Brain microvascular endothelial cell (primary cell): Measurements from ENCODE around the gene MRPS6.

Source experiments
- DNase-seq: peaks from one replicate; pipeline ENCODE4 v3.0.0-alpha.2; 2020
- H3K27ac ChIP-seq: fragments of 250-450 bp; sonication (Bioruptor Pico); 2 replicates; pipeline ENCODE4 v1.5.1; 2020; ENCODE audit warnings: mild to moderate bottlenecking, moderate library complexity
- H3K27me3 ChIP-seq: fragments of 250-450 bp; sonication (Bioruptor Pico); replicated peaks from 2 replicates; pipeline ENCODE4 v1.5.1; 2020; ENCODE audit warnings: mild to moderate bottlenecking
- H3K36me3 ChIP-seq: fragments of 250-450 bp; sonication (Bioruptor Pico); replicated peaks from 2 replicates; pipeline ENCODE4 v1.5.1; 2020; ENCODE audit warnings: mild to moderate bottlenecking
- H3K4me3 ChIP-seq: 2 replicates; pipeline ENCODE4 v1.5.1; 2011; ENCODE audit warnings: low read depth, mild to moderate bottlenecking, control low read depth, low read length, moderate library complexity
- CTCF ChIP-seq: IDR thresholded peaks from 2 replicates; pipeline ENCODE4 v1.5.1; 2011; ENCODE audit warnings: low read depth, mild to moderate bottlenecking, moderate library complexity, low read length, control low read depth, inconsistent platforms; ENCODE audit errors: missing control alignments
- in situ Hi-C: cut with HindIII; loops from 2 replicates; pipeline ENCODE4 v1.10.0; 2017; ENCODE audit warnings: low sequenced_read_pairs, low pct_ligation_motif_present

The MRPS6 gene

GRCh38 chr21:34031835-34032370 lies 41.5 kb upstream of the MRPS6 start:
- Histone ChIP-seq H3K4me3 (no peak overlapping the region), H3K27ac (no peak overlapping the region), H3K36me3 (no peaks in the 10 kb centered on the region), H3K27me3 (no peaks in the 10 kb centered on the region)
- in situ Hi-C loops = no loop called here
- no peak for DNase-seq
- TF ChIP-seq CTCF = no peak

- Histone ChIP-seq H3K36me3 (no peaks in the 10 kb centered on the region), H3K4me3 (no peak overlapping the region), H3K27ac (no peak overlapping the region), H3K27me3 (no peaks in the 10 kb centered on the region)
- TF ChIP-seq CTCF = peak; percentile 38
- in situ Hi-C loops = no loop called here
- no peak for DNase-seq
Observed at GRCh38 chr21:34034369-34035014, 38.9 kb upstream of the MRPS6 start.

- no peak overlapping the region for H3K27ac ChIP-seq
- DNase-seq = no peak
- TF ChIP-seq CTCF = no peak
- no peak overlapping the region for H3K4me3 ChIP-seq
- in situ Hi-C loops = no loop called here
- no peaks in the 10 kb centered on the region for H3K27me3 ChIP-seq
- H3K36me3 ChIP-seq = no peaks in the 10 kb centered on the region
Observed at GRCh38 chr21:34035619-34036354, 37.6 kb upstream of the MRPS6 start.

- H3K27ac ChIP-seq = no peak overlapping the region
- peak; percentile 72 for DNase-seq
- in situ Hi-C loops = no loop called here
Observed at GRCh38 chr21:34037009-34037795, 36.2 kb upstream of the MRPS6 start.

More at GRCh38 chr21:34037009-34037795, 36.2 kb upstream of the MRPS6 start:
- TF ChIP-seq CTCF = no peak
- Histone ChIP-seq H3K36me3 (no peaks in the 10 kb centered on the region), H3K27me3 (no peaks in the 10 kb centered on the region), H3K4me3 (no peak overlapping the region)
